Endodermal cell (in vitro differentiated cells): ENCODE measurements around the gene XIRP2. TPM values are rescaled to one million over a fixed set of nuclear protein-coding genes. Genes with fewer than 3 reads are reported as not detected.

Experiments used
- DNase-seq: peaks from one replicate; pipeline ENCODE4 v3.0.0-alpha.2; 2017
- H3K27ac ChIP-seq: 2 replicates; pipeline ENCODE4 v1.5.1; 2013; ENCODE audit warnings: mild to moderate bottlenecking, low read depth, low read length, moderate library complexity
- H3K27me3 ChIP-seq: 2 replicates; pipeline ENCODE4 v1.6.1; 2013; ENCODE audit warnings: mild to moderate bottlenecking, low read length, moderate library complexity; ENCODE audit not compliant: insufficient read depth, control insufficient read depth, poor library complexity, severe bottlenecking
- H3K36me3 ChIP-seq: 2 replicates; pipeline ENCODE4 v1.7.0; 2013; ENCODE audit warnings: mild to moderate bottlenecking, low read length, moderate library complexity; ENCODE audit not compliant: control insufficient read depth, insufficient read depth
- H3K4me1 ChIP-seq: one replicate; pipeline ENCODE4 v1.7.0; 2013; ENCODE audit warnings: low read length; ENCODE audit not compliant: control insufficient read depth, insufficient read depth
- H3K4me3 ChIP-seq: 2 replicates; pipeline ENCODE4 v1.5.1; 2013; ENCODE audit warnings: mild to moderate bottlenecking, low read length, moderate library complexity
- H3K9ac ChIP-seq: 2 replicates; pipeline ENCODE4 v1.6.1; 2013; ENCODE audit warnings: mild to moderate bottlenecking, low read length, moderate library complexity; ENCODE audit not compliant: poor library complexity, severe bottlenecking; ENCODE audit errors: extremely low read depth
- H3K9me3 ChIP-seq: 2 replicates; pipeline ENCODE4 v1.6.1; 2013; ENCODE audit warnings: mild to moderate bottlenecking, low read length, moderate library complexity; ENCODE audit not compliant: control insufficient read depth
- H3K27ac Mint-ChIP-seq: 2 replicates; pipeline ENCODE4 v1.8.0; 2020; ENCODE audit warnings: mixed read lengths
- H3K27me3 Mint-ChIP-seq: 2 replicates; pipeline ENCODE4 v1.8.0; 2021; ENCODE audit warnings: mild to moderate bottlenecking, mixed read lengths; ENCODE audit not compliant: insufficient read depth
- H3K36me3 Mint-ChIP-seq: 2 replicates; pipeline ENCODE4 v1.8.0; 2020; ENCODE audit warnings: low read depth, mixed read lengths
- H3K4me1 Mint-ChIP-seq: 2 replicates; pipeline ENCODE4 v1.8.0; 2020; ENCODE audit warnings: mixed read lengths
- H3K4me3 Mint-ChIP-seq: 2 replicates; pipeline ENCODE4 v1.8.0; 2020; ENCODE audit warnings: mild to moderate bottlenecking, moderate library complexity, mixed read lengths
- H3K9me3 Mint-ChIP-seq: 2 replicates; pipeline ENCODE4 v1.8.0; 2020; ENCODE audit warnings: mild to moderate bottlenecking, mixed read lengths
- CTCF ChIP-seq: fragments of 200-600 bp; sonication (generic); conservative IDR thresholded peaks from 2 replicates; pipeline ENCODE4 v1.5.0; 2021; ENCODE audit warnings: antibody characterized with exemption, mild to moderate bottlenecking
- WGBS, 2 experiments: methylation state at CpG; one replicate each; pipeline versions ENCODE4 v1.1.5 to v1.1.7; 2013; ENCODE audit warnings: missing lambda C conversion rate in 2 of 2, mixed read lengths in 1 of 2; ENCODE audit not compliant: insufficient coverage in 1 of 2, insufficient read length in 1 of 2; 5-methylcytosine and 5-hydroxymethylcytosine counted together
- total RNA-seq, 2 donors: library from RNA; stranded (reverse); fragmentation: NEBNext Ultra II Directional in 1 of 2; extraction: Animal tissue kit (Norgen Biotek cat#: 25700) in 1 of 2; gene quantifications; 2 replicates in 1 of 2; 3 replicates in 1 of 2; pipeline ENCODE4 v1.2.1, GENCODE V29; 2021

Gene XIRP2
- total RNA-seq, 2 donors from 2014 or later: not detected

- no peaks in the 10 kb centered on the region for H3K27me3 ChIP-seq
- no peak for DNase-seq
- TF ChIP-seq CTCF: no peak
- no peaks in the 10 kb centered on the region for H3K4me1 ChIP-seq
- no peaks in the 10 kb centered on the region for H3K9me3 Mint-ChIP-seq
- no peaks in the 10 kb centered on the region for H3K27me3 Mint-ChIP-seq
- H3K4me3 ChIP-seq: no peak overlapping the region
- WGBS, 2 experiments: 92 to 95% methylated on average over 3 to 4 of the region's 4 CpGs
- H3K27ac Mint-ChIP-seq: no peak overlapping the region
- H3K36me3 Mint-ChIP-seq: no peaks in the 10 kb centered on the region
- H3K36me3 ChIP-seq: no peaks in the 10 kb centered on the region
- no peak overlapping the region for H3K27ac ChIP-seq
- no peak overlapping the region for H3K4me3 Mint-ChIP-seq
- H3K9me3 ChIP-seq: no peaks in the 10 kb centered on the region
- H3K9ac ChIP-seq: no peak overlapping the region
- H3K4me1 Mint-ChIP-seq: peaks cover 7% of the 10 kb centered on the region
Measured at GRCh38 chr2:167192833-167193232, 304.6 kb downstream of the XIRP2 start.

- no peak overlapping the region for H3K27ac Mint-ChIP-seq
- no peak overlapping the region for H3K9ac ChIP-seq
- H3K36me3 ChIP-seq: no peaks in the 10 kb centered on the region
- no peaks in the 10 kb centered on the region for H3K4me1 ChIP-seq
- no peaks in the 10 kb centered on the region for H3K27me3 ChIP-seq
- no peak for DNase-seq
- TF ChIP-seq CTCF: no peak
- no peaks in the 10 kb centered on the region for H3K9me3 ChIP-seq
- peaks cover 4% of the 10 kb centered on the region for H3K4me1 Mint-ChIP-seq
- no peaks in the 10 kb centered on the region for H3K27me3 Mint-ChIP-seq
- H3K9me3 Mint-ChIP-seq: no peaks in the 10 kb centered on the region
- H3K27ac ChIP-seq: no peak overlapping the region
- H3K4me3 ChIP-seq: no peak overlapping the region
- H3K36me3 Mint-ChIP-seq: no peaks in the 10 kb centered on the region
- WGBS, 2 experiments: 83 to 89% methylated on average over 4 to 6 of the region's 6 CpGs
- no peak overlapping the region for H3K4me3 Mint-ChIP-seq
Measured at GRCh38 chr2:167196461-167197252, 308.4 kb downstream of the XIRP2 start.

- no peaks in the 10 kb centered on the region for H3K36me3 Mint-ChIP-seq
- Histone ChIP-seq H3K27me3 (no peaks in the 10 kb centered on the region), H3K36me3 (no peaks in the 10 kb centered on the region), H3K4me1 (no peaks in the 10 kb centered on the region), H3K27ac (no peak overlapping the region), H3K4me3 (no peak overlapping the region), H3K9me3 (no peaks in the 10 kb centered on the region), H3K9ac (no peak overlapping the region)
- DNase-seq: no peak
- H3K9me3 Mint-ChIP-seq: no peaks in the 10 kb centered on the region
- H3K4me1 Mint-ChIP-seq: no peaks in the 10 kb centered on the region
- 95% methylated on average over 2 of the region's 2 CpGs; no CpG with 5 or more reads in 1 of the 2 experiments for WGBS, 2 experiments
- no peaks in the 10 kb centered on the region for H3K27me3 Mint-ChIP-seq
- H3K27ac Mint-ChIP-seq: no peak overlapping the region
- no peak for TF ChIP-seq CTCF
- no peak overlapping the region for H3K4me3 Mint-ChIP-seq
Measured at GRCh38 chr2:167198009-167198408, 309.7 kb downstream of the XIRP2 start.
